HepG2 (cell line): ENCODE measurements around the gene GADL1. TPM values are rescaled to one million over a fixed set of nuclear protein-coding genes. Genes with fewer than 3 reads are reported as not detected.
A peak's percentile ranks its signal among the peaks of the same experiment; 100 is the strongest.

ENCODE experiments used
- ATAC-seq: fragments of 200-7000 bp; cut with Tn5 transposase; 3 replicates; pipeline ENCODE4 v1.9.1; 2020; ENCODE audit warnings: mild to moderate bottlenecking, moderate library complexity
- BruUV-seq: library from RNA; stranded (reverse); fragments of 400-500 nt; replicated peaks from 2 replicates; lab custom pipeline; 2021; lab: Mats Ljungman, UMichigan
- CTCF ChIA-PET: fragments of 300-600 bp; formaldehyde crosslinking; extraction: SDS; loops from one replicate; lab custom pipeline; 2021; ENCODE audit warnings: low total read pairs, inconsistent platforms, low intra/inter-chr PET ratio; lab: Yijun Ruan, JAX
- POLR2A ChIA-PET: fragments of 350-600 bp; sonication (Branson Sonifier 250); formaldehyde crosslinking; loops from one replicate; lab custom pipeline; 2020; ENCODE audit warnings: antibody characterized with exemption, inconsistent platforms; lab: Yijun Ruan, JAX
- DNase-seq: peaks from one replicate; pipeline ENCODE4 v3.0.0-alpha.2; 2015; ENCODE audit warnings: low spot score
- FAIRE-seq: peaks from 3 replicates; lab custom pipeline; 2011; peaks lifted over from hg19 to GRCh38; lab: Jason Lieb, UNC
- H2AFZ ChIP-seq: one replicate; pipeline ENCODE4 v1.6.1; 2011; ENCODE audit warnings: low read length, inconsistent platforms
- H3K27ac ChIP-seq: fragments of 300-600 bp; 3 replicates; pipeline ENCODE4 v1.8.0; 2011; ENCODE audit warnings: mixed run types, mild to moderate bottlenecking, mixed read lengths, low read length, inconsistent platforms; ENCODE audit not compliant: insufficient read depth; ENCODE audit errors: extremely low read length
- H3K27me3 ChIP-seq, 2 experiments: fragments of 200-600 bp in 1 of 2; 2 replicates in 1 of 2; 3 replicates in 1 of 2; pipeline versions ENCODE4 v1.6.0 to v1.8.0; 2011; ENCODE audit warnings: low read length in 2 of 2, mild to moderate bottlenecking in 2 of 2, moderate library complexity in 2 of 2, inconsistent platforms in 1 of 2; ENCODE audit not compliant: insufficient read depth in 2 of 2, control insufficient read depth in 1 of 2
- H3K36me3 ChIP-seq, 2 experiments: fragments of 200-600 bp in 1 of 2; replicated peaks in 1 of 2; 2 replicates in 1 of 2; 3 replicates in 1 of 2; pipeline versions ENCODE4 v1.5.1 to v1.8.0; 2011; ENCODE audit warnings: low read length in 2 of 2, inconsistent platforms in 1 of 2; ENCODE audit not compliant: insufficient read depth in 2 of 2, control insufficient read depth in 1 of 2
- H3K4me1 ChIP-seq: 2 replicates; pipeline ENCODE4 v1.5.1; 2012; ENCODE audit warnings: low read length, inconsistent platforms; ENCODE audit not compliant: insufficient read depth
- H3K4me2 ChIP-seq: 2 replicates; pipeline ENCODE4 v1.6.0; 2011; ENCODE audit warnings: low read depth, low read length, inconsistent platforms
- H3K4me3 ChIP-seq, 3 experiments: fragments of 200-600 bp in 1 of 3; sonication (generic), shearing (Covaris generic) in 1 of 3; replicated peaks in 1 of 3; 2 replicates each; pipeline ENCODE4 v1.5.1; 2011 to 2016; ENCODE audit warnings: low read length in 3 of 3, inconsistent platforms in 2 of 3, low read depth in 2 of 3, mild to moderate bottlenecking in 2 of 3, control low read depth in 1 of 3, mixed read lengths in 1 of 3; ENCODE audit not compliant: insufficient read depth in 1 of 3
- H3K79me2 ChIP-seq: one replicate; pipeline ENCODE4 v1.6.1; 2011; ENCODE audit warnings: low read length, inconsistent platforms; ENCODE audit not compliant: insufficient read depth
- H3K9ac ChIP-seq: 2 replicates; pipeline ENCODE4 v1.6.0; 2011; ENCODE audit warnings: mild to moderate bottlenecking, low read depth, low read length, inconsistent platforms; ENCODE audit not compliant: insufficient read depth
- H3K9me3 ChIP-seq: 2 replicates; pipeline ENCODE4 v1.5.1; 2012; ENCODE audit warnings: mild to moderate bottlenecking, low read length
- H4K20me1 ChIP-seq: 2 replicates; pipeline ENCODE4 v1.6.0; 2011; ENCODE audit warnings: inconsistent platforms, mild to moderate bottlenecking, low read length, moderate library complexity; ENCODE audit not compliant: insufficient read depth
- CREB1 ChIP-seq, 2 experiments: fragments of 450-650 bp in 1 of 2; IDR thresholded peaks; 2 replicates each; pipeline ENCODE4 v1.6.1; 2016 to 2017; ENCODE audit warnings: control low read depth in 1 of 2, mild to moderate bottlenecking in 1 of 2, missing compliant biosample characterization in 1 of 2, missing genetic modification characterization in 1 of 2
- ELF3 ChIP-seq: IDR thresholded peaks from 2 replicates; pipeline ENCODE4 v1.6.1; 2016; ENCODE audit warnings: missing genetic modification reagents, missing compliant biosample characterization
- HNF4G ChIP-seq, 2 experiments: sonication (generic) in 1 of 2; formaldehyde crosslinking in 1 of 2; IDR thresholded peaks; 2 replicates each; pipeline versions ENCODE4 v1.4.0 to v1.6.1; 2011 to 2020; ENCODE audit warnings: borderline replicate concordance in 2 of 2, low read depth in 2 of 2, mild to moderate bottlenecking in 2 of 2, low read length in 1 of 2, missing genetic modification reagents in 1 of 2, moderate library complexity in 1 of 2
- MIXL1 ChIP-seq: IDR thresholded peaks from 2 replicates; pipeline ENCODE4 v1.6.1; 2016
- NCOA2 ChIP-seq: sonication (generic); formaldehyde crosslinking; IDR thresholded peaks from 2 replicates; pipeline ENCODE4 v1.8.0; 2022; ENCODE audit warnings: inconsistent platforms
- NFE2L2 ChIP-seq: fragments of 150-350 bp; IDR thresholded peaks from 2 replicates; pipeline ENCODE4 v1.6.1; 2014; ENCODE audit warnings: low read length
- ONECUT2 ChIP-seq: sonication (generic); formaldehyde crosslinking; IDR thresholded peaks from 2 replicates; pipeline ENCODE4 v1.4.0; 2020; ENCODE audit warnings: missing genetic modification reagents
- RBFOX2 ChIP-seq: fragments of 200-400 bp; formaldehyde crosslinking; IDR thresholded peaks from 2 replicates; pipeline ENCODE4 v1.6.1; 2017; ENCODE audit warnings: low read depth, mild to moderate bottlenecking, low read length
- SMC3 ChIP-seq: IDR thresholded peaks from 2 replicates; pipeline ENCODE4 v1.6.1; 2011; ENCODE audit warnings: low read length, improper control_type of control experiment
- SRSF9 ChIP-seq: fragments of 200-400 bp; formaldehyde crosslinking; IDR thresholded peaks from 2 replicates; pipeline ENCODE4 v1.6.1; 2018; ENCODE audit warnings: borderline replicate concordance, mild to moderate bottlenecking, low read depth, low read length; ENCODE audit not compliant: insufficient read depth, poor library complexity, severe bottlenecking
- STAG1 ChIP-seq: sonication (generic); formaldehyde crosslinking; IDR thresholded peaks from 2 replicates; pipeline ENCODE4 v1.4.0; 2020; ENCODE audit warnings: missing genetic modification reagents
- ZNF263 ChIP-seq: sonication (generic); formaldehyde crosslinking; IDR thresholded peaks from 2 replicates; pipeline ENCODE4 v1.4.0; 2020; ENCODE audit warnings: missing genetic modification reagents
- ZNF460 ChIP-seq: sonication (generic); formaldehyde crosslinking; IDR thresholded peaks from 2 replicates; pipeline ENCODE4 v1.5.1; 2020; ENCODE audit warnings: missing genetic modification reagents, mild to moderate bottlenecking, borderline replicate concordance
- ZNF607 ChIP-seq: sonication (generic); formaldehyde crosslinking; IDR thresholded peaks from 2 replicates; pipeline ENCODE4 v1.5.1; 2020; ENCODE audit warnings: missing genetic modification reagents, mild to moderate bottlenecking, borderline replicate concordance
- WGBS: methylation state at CpG from one replicate; pipeline ENCODE4 v1.1.6; 2017; ENCODE audit warnings: low lambda C conversion rate; 5-methylcytosine and 5-hydroxymethylcytosine counted together
- in situ Hi-C: cut with HindIII; loops from 2 replicates; pipeline ENCODE4 v1.10.0; 2017; ENCODE audit warnings: low pct_unique_long_range_greater_than_20kb; ENCODE audit not compliant: extremely low pct_ligation_motif_present
- intact Hi-C: fragments of 100-400 bp; cut with micrococcal nuclease; formaldehyde crosslinking; loops from one replicate; pipeline ENCODE4 v1.10.0; 2022; ENCODE audit not compliant: unreplicated experiment
- polyA plus RNA-seq, 8 experiments: library from polyadenylated mRNA; depleted of rRNA in 3 of 8; stranded (reverse) in 7 of 8; unstranded in 1 of 8; fragments of >200 nt; fragmentation: Illumina TruSeq in 4 of 8; extraction: Trizol in 4 of 8; gene quantifications; 2 replicates each; pipeline versions ENCODE4 v1.2.1 to v1.2.3, GENCODE V29; 2011 to 2016; ENCODE audit warnings: low read depth in 4 of 8, missing spikeins in 1 of 8, mixed read lengths in 1 of 8; ENCODE audit not compliant: insufficient read depth in 1 of 8
- total RNA-seq, 5 experiments: library from RNA; depleted of rRNA; stranded (reverse); fragments of >200 nt; fragmentation: Illumina TruSeq; extraction: Trizol; gene quantifications; 2 replicates each; pipeline ENCODE4 v1.2.3, GENCODE V29; 2016; ENCODE audit warnings: low read depth in 1 of 5
- TF ChIP-seq, protein P1 (sequence below): IDR thresholded peaks from 2 replicates; pipeline ENCODE4 v1.6.1; 2016; ENCODE audit warnings: low read depth, control low read depth
- TF ChIP-seq, protein P2 (sequence below): sonication (generic); formaldehyde crosslinking; IDR thresholded peaks from 2 replicates; pipeline ENCODE4 v1.8.1; 2023; ENCODE audit warnings: mild to moderate bottlenecking, moderate library complexity, missing genetic modification reagents
- TF ChIP-seq, protein P3 (sequence below): sonication (generic); formaldehyde crosslinking; conservative IDR thresholded peaks from 2 replicates; pipeline ENCODE4 v1.4.0; 2020; ENCODE audit warnings: missing genetic modification reagents
- TF ChIP-seq, protein P4 (sequence below): sonication (generic); formaldehyde crosslinking; IDR thresholded peaks from 2 replicates; pipeline ENCODE4 v1.5.0; 2020; ENCODE audit warnings: mild to moderate bottlenecking, missing genetic modification reagents, moderate library complexity

The GADL1 gene
- total and polyA plus RNA-seq, 2 of the 13 experiments (the other 11 are each of a cell fraction or from before 2014, with no cell fraction given): not detected

DNA sequence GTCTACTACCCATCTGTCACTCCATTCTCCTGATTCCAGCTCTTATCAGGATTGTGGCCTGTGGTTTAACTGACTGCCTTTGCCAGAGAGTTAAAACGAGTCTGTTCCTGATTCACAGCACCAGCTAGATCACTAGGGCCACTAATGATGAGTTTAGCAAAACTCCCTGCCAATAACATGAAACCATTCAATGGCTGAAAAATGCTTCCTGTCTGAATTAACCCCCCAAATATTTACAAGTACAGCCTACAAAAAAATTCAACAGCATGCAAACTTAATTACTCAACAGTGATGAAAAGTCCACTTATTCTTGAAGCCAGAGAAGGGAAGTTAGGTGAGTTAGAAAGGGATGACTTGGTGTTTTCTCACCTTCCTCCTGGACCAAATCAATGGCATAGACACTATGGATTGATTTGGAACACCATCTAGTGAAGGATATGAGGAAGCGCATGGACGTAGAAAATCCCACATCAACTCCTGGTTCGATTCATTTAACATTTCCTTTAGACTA is 146.6 kb downstream of the GADL1 start:
- intact Hi-C loops: loop anchor here (1.0 to 2.0 kb wide), 4 partner anchors 45 to 635 kb away; no protein-coding TSS in a partner anchor

More for the DNA sequence above, 146.6 kb downstream of the GADL1 start:
- DNase-seq: peak; percentile 55
- no peaks in the 10 kb centered on the region for H3K36me3 ChIP-seq
- H3K27me3 ChIP-seq: no peaks in the 10 kb centered on the region
- H3K9me3 ChIP-seq: no peaks in the 10 kb centered on the region
- no TSS peak for BruUV-seq
- in situ Hi-C loops: no loop called here
- H3K4me3 ChIP-seq: no peak overlapping the region
- CTCF ChIA-PET: interaction anchor here (1.2 to 1.5 kb wide), 2 partner anchors 706 to 735 kb away, joined by 4 to 7 read pairs; no protein-coding TSS in a partner anchor
- H4K20me1 ChIP-seq: no peaks in the 10 kb centered on the region
- TF ChIP-seq SRSF9: no peak
- TF ChIP-seq ELF3 (CRISPR knock-in tag): 0 out of 2 replicates have a peak, but pooled peaks have one; percentile 22
- TF ChIP-seq ZNF460: no peak
- TF ChIP-seq, protein P1, sequence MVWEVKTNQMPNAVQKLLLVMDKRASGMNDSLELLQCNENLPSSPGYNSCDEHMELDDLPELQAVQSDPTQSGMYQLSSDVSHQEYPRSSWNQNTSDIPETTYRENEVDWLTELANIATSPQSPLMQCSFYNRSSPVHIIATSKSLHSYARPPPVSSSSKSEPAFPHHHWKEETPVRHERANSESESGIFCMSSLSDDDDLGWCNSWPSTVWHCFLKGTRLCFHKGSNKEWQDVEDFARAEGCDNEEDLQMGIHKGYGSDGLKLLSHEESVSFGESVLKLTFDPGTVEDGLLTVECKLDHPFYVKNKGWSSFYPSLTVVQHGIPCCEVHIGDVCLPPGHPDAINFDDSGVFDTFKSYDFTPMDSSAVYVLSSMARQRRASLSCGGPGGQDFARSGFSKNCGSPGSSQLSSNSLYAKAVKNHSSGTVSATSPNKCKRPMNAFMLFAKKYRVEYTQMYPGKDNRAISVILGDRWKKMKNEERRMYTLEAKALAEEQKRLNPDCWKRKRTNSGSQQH (CRISPR knock-in tag): 0 out of 2 replicates have a peak, but pooled peaks have one; percentile 46
- TF ChIP-seq CREB1 (IDR thresholded peaks at IDR 0.05): no peak
- TF ChIP-seq CREB1 (CRISPR knock-in tag; IDR thresholded peaks at IDR 0.05): no peak
- TF ChIP-seq, protein P2, sequence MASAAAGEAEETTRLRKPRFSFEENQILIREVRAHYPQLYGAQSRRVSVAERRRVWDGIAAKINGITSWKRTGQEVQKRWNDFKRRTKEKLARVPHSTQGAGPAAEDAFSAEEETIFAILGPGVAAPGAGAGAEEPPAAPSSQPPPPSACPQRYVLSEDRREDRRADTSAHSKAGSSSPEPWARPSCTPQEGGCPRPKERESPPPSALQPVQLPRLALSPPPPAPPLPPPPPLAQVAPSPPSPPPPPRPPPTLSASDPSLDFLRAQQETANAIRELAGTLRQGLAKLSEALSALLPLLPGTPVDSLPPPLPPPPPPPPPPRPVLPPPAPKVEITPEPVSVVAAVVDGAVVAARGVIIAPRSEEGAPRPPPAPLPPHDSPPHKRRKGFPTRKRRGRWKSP (CRISPR knock-in tag): no peak
- TF ChIP-seq, protein P3, sequence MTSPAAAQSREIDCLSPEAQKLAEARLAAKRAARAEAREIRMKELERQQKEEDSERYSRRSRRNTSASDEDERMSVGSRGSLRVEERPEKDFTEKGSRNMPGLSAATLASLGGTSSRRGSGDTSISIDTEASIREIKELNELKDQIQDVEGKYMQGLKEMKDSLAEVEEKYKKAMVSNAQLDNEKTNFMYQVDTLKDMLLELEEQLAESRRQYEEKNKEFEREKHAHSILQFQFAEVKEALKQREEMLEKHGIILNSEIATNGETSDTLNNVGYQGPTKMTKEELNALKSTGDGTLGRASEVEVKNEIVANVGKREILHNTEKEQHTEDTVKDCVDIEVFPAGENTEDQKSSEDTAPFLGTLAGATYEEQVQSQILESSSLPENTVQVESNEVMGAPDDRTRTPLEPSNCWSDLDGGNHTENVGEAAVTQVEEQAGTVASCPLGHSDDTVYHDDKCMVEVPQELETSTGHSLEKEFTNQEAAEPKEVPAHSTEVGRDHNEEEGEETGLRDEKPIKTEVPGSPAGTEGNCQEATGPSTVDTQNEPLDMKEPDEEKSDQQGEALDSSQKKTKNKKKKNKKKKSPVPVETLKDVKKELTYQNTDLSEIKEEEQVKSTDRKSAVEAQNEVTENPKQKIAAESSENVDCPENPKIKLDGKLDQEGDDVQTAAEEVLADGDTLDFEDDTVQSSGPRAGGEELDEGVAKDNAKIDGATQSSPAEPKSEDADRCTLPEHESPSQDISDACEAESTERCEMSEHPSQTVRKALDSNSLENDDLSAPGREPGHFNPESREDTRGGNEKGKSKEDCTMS (CRISPR knock-in tag): no peak
- TF ChIP-seq, protein P4, sequence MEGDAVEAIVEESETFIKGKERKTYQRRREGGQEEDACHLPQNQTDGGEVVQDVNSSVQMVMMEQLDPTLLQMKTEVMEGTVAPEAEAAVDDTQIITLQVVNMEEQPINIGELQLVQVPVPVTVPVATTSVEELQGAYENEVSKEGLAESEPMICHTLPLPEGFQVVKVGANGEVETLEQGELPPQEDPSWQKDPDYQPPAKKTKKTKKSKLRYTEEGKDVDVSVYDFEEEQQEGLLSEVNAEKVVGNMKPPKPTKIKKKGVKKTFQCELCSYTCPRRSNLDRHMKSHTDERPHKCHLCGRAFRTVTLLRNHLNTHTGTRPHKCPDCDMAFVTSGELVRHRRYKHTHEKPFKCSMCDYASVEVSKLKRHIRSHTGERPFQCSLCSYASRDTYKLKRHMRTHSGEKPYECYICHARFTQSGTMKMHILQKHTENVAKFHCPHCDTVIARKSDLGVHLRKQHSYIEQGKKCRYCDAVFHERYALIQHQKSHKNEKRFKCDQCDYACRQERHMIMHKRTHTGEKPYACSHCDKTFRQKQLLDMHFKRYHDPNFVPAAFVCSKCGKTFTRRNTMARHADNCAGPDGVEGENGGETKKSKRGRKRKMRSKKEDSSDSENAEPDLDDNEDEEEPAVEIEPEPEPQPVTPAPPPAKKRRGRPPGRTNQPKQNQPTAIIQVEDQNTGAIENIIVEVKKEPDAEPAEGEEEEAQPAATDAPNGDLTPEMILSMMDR: peak; percentile 86
- no peak for TF ChIP-seq RBFOX2
- TF ChIP-seq ZNF263: peak; percentile 29; the same call in 1 of the 2 replicates
- TF ChIP-seq NFE2L2: 0 out of 2 replicates have a peak, but pooled peaks have one; percentile 8
- no peak for TF ChIP-seq NCOA2 (CRISPR knock-in tag)
- no peak for TF ChIP-seq ZNF607 (CRISPR knock-in tag)
- 0 out of 2 replicates have a peak, but pooled peaks have one; percentile 14 for TF ChIP-seq MIXL1
- peak; percentile 95 for TF ChIP-seq STAG1
- TF ChIP-seq ONECUT2 (CRISPR knock-in tag): peak; percentile 77
- TF ChIP-seq SMC3: peak; percentile 86
- TF ChIP-seq HNF4G (IDR thresholded peaks at IDR 0.05; ENCODE audit: borderline replicate concordance, low read depth, low read length): no peak
- TF ChIP-seq HNF4G (CRISPR knock-in tag; IDR thresholded peaks at IDR 0.05; ENCODE audit: borderline replicate concordance, low read depth): no peak
- peaks cover 18% of the 10 kb centered on the region for H3K4me1 ChIP-seq
- H2AFZ ChIP-seq: no peak overlapping the region
- ATAC-seq: peak; percentile 88
- no peak overlapping the region for H3K9ac ChIP-seq
- no peak overlapping the region for H3K27ac ChIP-seq
- no peak overlapping the region for H3K4me2 ChIP-seq
- POLR2A ChIA-PET: no interaction called here
- FAIRE-seq: peak; percentile 77
- 8% methylated on average over 4 of the region's 4 CpGs for WGBS
- H3K79me2 ChIP-seq: no peaks in the 10 kb centered on the region
